GM21515 (cell line): Measurements from ENCODE around the gene ANKRD7.

Experiments used
- ATAC-seq: cut with Tn5 transposase; IDR thresholded peaks from one replicate; pipeline ENCODE4 v1.9.1; 2021; ENCODE audit not compliant: unreplicated experiment

ANKRD7 gene

GRCh38 chr7:118224521-118224920 lies at the start of gene ANKRD7:
ANKRD7 (plus strand) TSS chr7:118224704; CDS start chr7:118224831, 127 bp downstream.
- ATAC-seq = no peak

GRCh38 chr7:118175740-118176139 lies 48.8 kb upstream of the ANKRD7 start:
- ATAC-seq = no peak

- no peak for ATAC-seq
Measured at GRCh38 chr7:118179191-118179590, 45.3 kb upstream of the ANKRD7 start.

- peak; percentile 0 for ATAC-seq
Measured at GRCh38 chr7:118182593-118183427, 41.7 kb upstream of the ANKRD7 start.

- peak; percentile 3 for ATAC-seq
Measured at GRCh38 chr7:118183428-118183785, 41.1 kb upstream of the ANKRD7 start.

GRCh38 chr7:118183786-118184564 lies 40.5 kb upstream of the ANKRD7 start, which contains the start of gene LSM8:
LSM8 (plus strand) TSS chr7:118184164; CDS start chr7:118184224, 60 bp downstream.
- peak; percentile 98 for ATAC-seq

GRCh38 chr7:118184565-118184940 lies 40.0 kb upstream of the ANKRD7 start:
- no peak for ATAC-seq

GRCh38 chr7:118185163-118185860 lies 39.2 kb upstream of the ANKRD7 start:
- ATAC-seq = no peak

- ATAC-seq = no peak
Measured at GRCh38 chr7:118186501-118186900, 38.0 kb upstream of the ANKRD7 start.

- no peak for ATAC-seq
Measured at GRCh38 chr7:118194571-118194970, 29.9 kb upstream of the ANKRD7 start.

- peak; percentile 83 for ATAC-seq
Measured at GRCh38 chr7:118195837-118196474, 28.5 kb upstream of the ANKRD7 start.

- no peak for ATAC-seq
Measured at GRCh38 chr7:118202061-118202460, 22.4 kb upstream of the ANKRD7 start.

- peak; percentile 98 for ATAC-seq
Measured at GRCh38 chr7:118214051-118214832, 10.3 kb upstream of the ANKRD7 start.

- no peak for ATAC-seq
Measured at GRCh38 chr7:118214833-118215182, 9.7 kb upstream of the ANKRD7 start.

- ATAC-seq = no peak
Measured at GRCh38 chr7:118217210-118217619, 7.3 kb upstream of the ANKRD7 start.

GRCh38 chr7:118218413-118219156 lies 5.9 kb upstream of the ANKRD7 start:
- no peak for ATAC-seq

- no peak for ATAC-seq
Measured at GRCh38 chr7:118219157-118219512, 5.4 kb upstream of the ANKRD7 start.

- no peak for ATAC-seq
Measured at GRCh38 chr7:118220583-118220982, 3.9 kb upstream of the ANKRD7 start.

- no peak for ATAC-seq
Measured at GRCh38 chr7:118222591-118222990, 1.9 kb upstream of the ANKRD7 start.

- no peak for ATAC-seq
Measured at GRCh38 chr7:118232837-118233236, 8.3 kb downstream of the ANKRD7 start.
